Measurements from ENCODE around the gene HINT3. TPM values are rescaled to one million over a fixed set of nuclear protein-coding genes. Genes with fewer than 3 reads are reported as not detected.

HINT3 gene
- total and polyA plus RNA-seq, 2 of the 13 experiments (the other 11 are each of a cell fraction or from before 2014, with no cell fraction given) = 3.1 to 22.8 TPM

- TF ChIP-seq ZMYM3 (CRISPR knock-in tag; IDR thresholded peaks at IDR 0.05) = peak; percentile 41; the same call in 1 of the 2 replicates
- TF ChIP-seq, protein P1, sequence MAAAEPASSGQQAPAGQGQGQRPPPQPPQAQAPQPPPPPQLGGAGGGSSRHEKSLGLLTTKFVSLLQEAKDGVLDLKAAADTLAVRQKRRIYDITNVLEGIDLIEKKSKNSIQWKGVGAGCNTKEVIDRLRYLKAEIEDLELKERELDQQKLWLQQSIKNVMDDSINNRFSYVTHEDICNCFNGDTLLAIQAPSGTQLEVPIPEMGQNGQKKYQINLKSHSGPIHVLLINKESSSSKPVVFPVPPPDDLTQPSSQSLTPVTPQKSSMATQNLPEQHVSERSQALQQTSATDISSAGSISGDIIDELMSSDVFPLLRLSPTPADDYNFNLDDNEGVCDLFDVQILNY (CRISPR knock-in tag; conservative IDR thresholded peaks at IDR 0.05) = no peak
- no peak for TF ChIP-seq ERF (CRISPR knock-in tag; IDR thresholded peaks at IDR 0.05)
- no peak for TF ChIP-seq ZNF432 (CRISPR knock-in tag; IDR thresholded peaks at IDR 0.05; ENCODE audit: borderline replicate concordance)
- no peak for TF ChIP-seq TFDP1 (CRISPR knock-in tag; IDR thresholded peaks at IDR 0.05; ENCODE audit: borderline replicate concordance)
- TF ChIP-seq CC2D1A (CRISPR knock-in tag; IDR thresholded peaks at IDR 0.05) = no peak
- no peak for TF ChIP-seq SRF (IDR thresholded peaks at IDR 0.05; ENCODE audit: low read depth, low read length)
- no peak for TF ChIP-seq NFIC (IDR thresholded peaks at IDR 0.05; ENCODE audit: low read length)
- TF ChIP-seq ZNF768 (CRISPR knock-in tag; IDR thresholded peaks at IDR 0.05) = no peak; the same call in 1 of the 2 replicates
- TF ChIP-seq ARID4A (CRISPR knock-in tag; IDR thresholded peaks at IDR 0.05; ENCODE audit: borderline replicate concordance) = peak; percentile 62
- TF ChIP-seq SNAI1 (CRISPR knock-in tag; IDR thresholded peaks at IDR 0.05; ENCODE audit: borderline replicate concordance) = no peak
- TF ChIP-seq TCF12 (IDR thresholded peaks at IDR 0.05) = no peak
- no peak for TF ChIP-seq TCF12 (CRISPR knock-in tag; IDR thresholded peaks at IDR 0.05)
- no peak for TF ChIP-seq SCMH1 (CRISPR knock-in tag; IDR thresholded peaks at IDR 0.05; ENCODE audit: borderline replicate concordance)
- TF ChIP-seq ZNF276 (CRISPR knock-in tag; IDR thresholded peaks at IDR 0.05; ENCODE audit: low read depth) = no peak
- no peak for TF ChIP-seq SNAPC2 (CRISPR knock-in tag; IDR thresholded peaks at IDR 0.05)
- TF ChIP-seq POGK (CRISPR knock-in tag; conservative IDR thresholded peaks at IDR 0.05) = no peak
- 0 out of 2 replicates have a peak, but pooled peaks have one; percentile 34 for TF ChIP-seq ZNF574 (CRISPR knock-in tag; IDR thresholded peaks at IDR 0.05)
Observed at GRCh38 chr6:125953502-125953875, 3.1 kb upstream of the HINT3 start (continued).
